ENCODE measurements around the gene HIF3A.

Gene HIF3A

DNA sequence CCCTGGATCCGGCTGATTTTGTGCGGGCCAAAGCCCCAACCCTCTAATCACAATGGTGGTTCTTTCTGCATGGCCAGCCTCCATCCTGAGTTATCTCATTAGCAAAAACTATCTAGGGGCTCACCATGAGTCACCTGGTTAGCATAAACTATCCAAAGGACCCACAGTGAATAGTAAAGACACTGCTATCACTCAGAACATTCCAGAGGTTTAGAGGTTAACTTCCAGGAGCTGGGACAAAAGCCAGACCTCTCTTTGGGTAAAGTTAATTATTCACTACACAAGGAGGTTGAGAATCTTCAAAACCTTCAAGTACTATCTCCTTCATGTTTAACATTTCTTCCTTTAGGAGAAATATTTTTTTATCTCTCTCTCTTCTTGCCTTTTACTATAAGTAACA is 31.2 kb downstream of the HIF3A start:
- no peak for DNase-seq (ENCODE audit: low read depth)

DNA sequence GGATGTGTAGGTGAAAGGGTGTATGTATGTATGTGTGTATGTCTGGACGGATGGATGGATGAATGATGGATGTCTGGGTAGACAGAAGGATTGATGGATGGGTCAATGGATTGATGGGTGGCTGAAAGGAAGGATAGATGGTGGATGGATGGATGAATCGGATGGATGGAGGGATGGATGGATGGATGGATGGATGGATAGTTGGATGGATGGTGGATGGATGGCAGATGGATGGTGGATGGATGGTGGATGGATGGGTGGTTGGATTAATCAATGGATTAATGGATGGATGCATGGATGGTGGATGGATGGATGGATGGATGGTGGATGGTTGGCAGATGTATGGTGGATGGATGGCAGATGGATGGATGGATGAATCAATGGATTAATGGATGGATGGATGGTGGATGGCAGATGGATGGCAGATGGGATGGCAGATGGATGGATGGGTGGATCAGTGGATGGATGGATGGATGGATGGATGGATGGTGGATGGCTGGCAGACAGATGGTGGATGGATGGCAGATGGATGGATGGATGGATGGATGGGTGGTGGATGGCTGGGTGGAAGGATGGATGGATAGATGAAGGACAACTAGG is 33.6 kb downstream of the HIF3A start:
- DNase-seq (ENCODE audit: low read depth): no peak

DNA sequence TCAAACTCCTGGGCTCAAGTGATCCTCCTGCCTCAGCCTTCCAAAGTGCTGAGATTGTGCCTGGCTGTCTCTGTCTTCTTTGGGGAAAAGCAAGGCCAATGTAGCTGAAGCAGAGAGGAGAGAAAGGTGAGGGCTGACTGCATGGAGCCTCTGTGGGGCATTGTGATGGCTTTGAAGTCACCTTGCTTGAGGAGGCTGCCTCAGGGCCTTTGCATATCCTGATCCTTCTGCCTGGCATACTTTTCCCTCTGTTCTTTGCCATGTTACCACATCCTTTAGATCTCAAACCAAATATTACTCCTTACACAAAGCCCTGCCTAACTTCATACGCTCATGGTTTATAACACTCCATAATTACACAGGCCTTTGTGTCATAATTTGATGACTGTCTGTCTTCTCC is 40.6 kb downstream of the HIF3A start:
- DNase-seq (ENCODE audit: low read depth): no peak

DNA sequence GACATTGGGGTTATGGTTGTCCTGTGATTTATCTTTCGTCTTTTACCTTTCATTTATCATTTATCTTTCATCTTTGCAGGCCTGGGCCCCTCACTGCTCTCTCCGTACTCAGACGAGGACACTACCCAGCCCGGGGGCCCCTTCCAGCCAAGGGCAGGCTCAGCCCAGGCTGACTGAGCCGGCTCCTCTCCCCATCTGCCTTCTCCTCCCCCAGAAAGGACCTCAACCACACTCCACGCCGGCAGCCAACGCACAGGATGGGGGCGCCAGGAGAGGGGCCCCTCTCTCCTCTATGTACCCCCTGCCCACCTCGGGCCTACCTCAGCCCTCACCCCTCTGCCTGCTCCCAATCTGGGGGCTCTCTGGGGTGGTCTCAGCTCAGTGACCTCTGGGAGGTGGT is 42.6 kb downstream of the HIF3A start:
- DNase-seq (ENCODE audit: low read depth): no peak

DNA sequence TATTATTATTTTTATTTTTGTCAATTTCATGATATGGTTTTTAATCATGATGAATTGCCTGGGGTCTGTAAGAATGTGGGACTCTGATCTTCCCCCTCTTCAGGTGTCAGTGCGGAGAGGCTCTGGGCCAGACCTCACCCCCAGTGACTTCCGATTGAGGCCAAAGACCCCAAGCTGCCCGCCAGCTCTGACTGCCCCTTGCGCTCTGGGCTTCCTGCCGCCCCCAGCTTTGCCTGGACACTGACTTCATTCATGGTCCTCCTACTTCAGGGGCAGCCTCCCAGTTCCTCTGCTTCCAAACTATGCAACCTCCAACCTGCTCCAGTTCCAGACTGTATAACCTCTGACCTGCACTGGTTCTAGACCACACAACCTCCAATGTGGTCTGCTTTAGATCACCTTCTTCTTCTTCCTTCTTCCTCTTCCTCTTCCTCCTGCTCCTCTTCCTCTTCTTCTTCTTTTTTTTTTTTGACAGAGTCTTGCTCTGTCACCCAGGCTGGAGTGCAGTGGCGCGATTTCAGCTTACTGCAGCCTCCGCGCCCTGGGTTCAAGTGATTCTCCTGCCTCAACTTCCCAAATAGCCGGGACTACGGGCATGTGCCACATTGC is 43.3 kb downstream of the HIF3A start:
- DNase-seq (ENCODE audit: low read depth): no peak

DNA sequence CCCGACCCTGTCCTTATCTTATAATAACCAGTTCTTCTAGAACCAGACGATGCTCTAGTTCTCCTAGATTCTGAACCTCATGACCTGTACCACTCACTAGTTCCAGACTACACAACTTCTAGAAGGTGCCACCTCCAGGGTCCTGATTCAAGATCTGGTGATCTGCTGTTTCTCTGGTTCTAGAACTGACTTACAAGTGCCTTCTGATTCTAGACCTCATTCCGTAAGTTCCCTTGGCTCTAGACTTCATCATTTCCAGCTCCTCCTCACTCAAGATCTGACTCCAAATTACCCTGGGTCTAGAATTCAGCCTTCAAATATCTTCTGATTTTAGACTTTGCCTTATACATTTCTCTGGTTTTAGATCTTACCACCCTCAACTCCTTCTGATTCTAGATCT is 45.1 kb downstream of the HIF3A start:
- DNase-seq (ENCODE audit: low read depth): no peak

DNA sequence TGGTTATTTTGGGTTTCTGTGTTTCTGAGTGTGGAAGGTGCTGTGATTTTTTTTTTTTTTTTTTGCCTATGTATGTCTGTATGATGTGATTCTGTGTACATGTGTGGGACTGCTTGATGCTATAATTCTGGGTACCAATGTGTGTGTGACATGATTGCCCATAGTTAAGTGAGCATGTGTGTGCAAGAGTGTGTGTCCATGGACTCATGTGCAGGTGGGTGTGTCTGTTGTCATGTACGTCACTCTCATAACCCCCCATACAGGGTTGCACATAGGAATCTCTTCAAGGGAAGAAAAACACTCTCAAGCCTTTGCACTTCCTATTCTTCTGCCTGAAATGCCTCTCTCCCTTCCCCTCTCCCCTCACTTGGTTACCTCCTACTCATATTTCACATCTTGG is 47.5 kb downstream of the HIF3A start:
- no peak for DNase-seq (ENCODE audit: low read depth)

DNA sequence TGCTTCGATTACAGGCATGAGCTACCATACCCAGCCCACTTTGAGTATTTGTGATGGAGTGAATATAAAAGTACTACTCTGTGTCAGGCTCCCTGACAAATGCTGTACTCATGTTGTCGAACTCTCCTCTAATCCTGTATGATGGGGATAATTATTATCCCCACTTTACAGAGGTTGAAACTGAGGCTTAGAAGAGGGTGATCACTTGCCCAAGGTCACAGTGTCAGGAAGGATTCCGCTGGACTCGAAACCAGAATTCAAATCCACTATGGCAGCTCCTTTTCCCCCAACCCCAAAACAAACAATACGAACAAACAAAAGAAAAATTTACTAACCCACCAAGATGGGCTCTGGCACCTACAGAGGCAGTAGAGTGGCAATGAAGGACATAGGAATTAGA is 48.3 kb downstream of the HIF3A start:
- DNase-seq (ENCODE audit: low read depth): no peak

DNA sequence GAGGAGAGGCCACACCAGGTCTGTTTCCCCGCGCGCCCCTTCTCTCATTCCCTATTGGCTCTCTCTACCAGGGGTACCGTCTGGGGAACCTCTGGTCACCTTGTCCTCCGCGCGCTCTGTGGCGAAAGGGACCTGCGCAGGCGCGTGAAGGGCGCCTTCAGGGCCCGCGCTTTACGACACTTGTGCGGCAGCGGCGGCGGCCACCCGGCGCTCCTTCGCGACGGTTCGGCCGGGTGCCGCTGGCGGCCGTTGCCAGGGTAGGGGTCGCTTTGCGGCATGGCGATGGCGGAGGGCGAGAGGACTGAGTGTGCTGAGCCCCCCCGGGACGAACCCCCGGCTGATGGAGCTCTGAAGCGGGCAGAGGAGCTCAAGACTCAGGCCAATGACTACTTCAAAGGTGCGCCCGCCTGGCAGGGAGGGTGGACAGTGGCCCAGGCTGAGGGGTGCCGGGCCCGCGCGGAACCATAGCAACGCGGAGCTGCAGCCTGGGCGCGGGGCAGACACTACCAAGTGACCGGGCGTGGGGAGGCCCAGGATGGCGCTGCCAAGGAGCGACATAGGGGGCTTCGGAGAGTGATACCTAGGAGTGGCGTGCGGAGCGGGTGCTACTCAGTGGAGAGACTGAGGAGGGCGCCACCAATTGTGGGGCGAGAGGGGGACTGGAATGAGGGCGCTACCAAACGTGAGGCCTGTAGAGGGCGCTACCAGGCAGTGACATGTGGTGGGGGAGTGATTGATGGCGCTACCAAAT is 50.2 kb downstream of the HIF3A start, which contains the start of gene PPP5C:
Gene PPP5C, plus strand, starts transcription at position 267 of the 751 bp plus-strand sequence. Its CDS starts 10 bp downstream, at position 277.
- DNase-seq (ENCODE audit: low read depth): peak; percentile 98

DNA sequence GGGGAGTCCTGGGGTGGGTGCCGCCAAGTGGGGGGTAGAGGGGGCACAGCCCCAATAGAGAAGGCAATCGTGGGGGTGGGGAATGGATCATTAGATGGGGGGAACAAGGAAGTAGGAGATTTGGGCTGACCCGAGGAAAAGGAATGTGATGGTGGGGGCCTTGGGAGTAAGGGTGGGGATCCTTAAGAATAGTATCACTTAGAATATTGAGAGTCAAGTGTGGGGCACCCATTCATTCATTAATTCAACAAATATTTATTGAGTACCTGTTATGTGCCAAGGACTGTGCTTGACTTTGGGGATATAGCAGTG is 50.7 kb downstream of the HIF3A start:
- no peak for DNase-seq (ENCODE audit: low read depth)

DNA sequence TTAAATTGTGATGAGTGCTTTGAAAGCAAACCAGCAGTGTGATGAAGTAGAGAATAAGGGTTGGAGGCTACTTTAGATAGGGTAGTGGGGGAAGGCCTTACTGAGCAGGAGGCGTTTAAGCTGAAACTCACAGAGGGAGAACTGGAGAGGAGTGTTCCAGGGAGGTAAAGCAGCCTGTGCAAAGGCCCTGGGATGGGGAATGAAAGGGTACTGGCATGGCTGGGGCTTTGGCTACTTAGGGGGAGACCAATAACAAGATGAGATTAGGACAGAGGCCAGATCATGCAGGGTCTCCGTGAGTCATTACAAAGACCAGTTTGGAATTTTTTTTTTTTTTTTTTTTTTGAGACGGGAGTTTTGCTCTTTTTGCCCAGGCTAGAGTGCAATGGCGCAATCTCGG is 51.1 kb downstream of the HIF3A start:
- DNase-seq (ENCODE audit: low read depth): no peak

DNA sequence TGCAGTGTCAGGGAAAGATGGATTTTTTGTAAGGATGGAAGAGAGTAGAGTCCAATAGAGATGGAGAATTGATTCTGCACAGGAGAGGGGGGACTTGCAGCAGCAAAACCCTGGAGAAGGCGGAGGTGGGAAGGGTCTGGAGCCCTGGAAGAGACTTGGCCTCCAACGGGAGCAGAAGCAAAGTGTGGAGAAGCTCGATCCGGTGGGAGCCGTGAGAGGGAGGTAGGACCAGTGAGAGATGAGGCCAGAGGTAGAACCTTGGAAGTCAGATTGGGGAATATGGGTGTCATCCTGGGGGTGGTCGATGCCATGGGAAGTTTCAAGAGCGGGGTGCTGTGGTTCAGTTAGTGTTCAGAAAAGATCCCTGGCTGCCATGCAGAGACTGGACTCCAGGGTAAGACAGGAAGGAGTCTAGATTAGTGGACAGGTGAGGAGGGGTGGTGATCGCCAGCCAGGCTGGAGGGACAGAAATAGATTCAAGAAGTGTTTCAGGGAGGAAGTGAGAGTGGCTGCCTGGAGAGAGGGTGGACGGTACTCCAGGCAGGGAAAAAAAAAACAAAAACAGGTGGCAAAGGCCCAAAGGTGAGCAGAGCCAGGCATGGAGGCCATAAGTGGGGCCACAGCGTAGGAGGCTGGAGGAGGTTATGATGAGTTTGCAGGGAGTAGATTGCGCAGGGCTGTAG is 52.6 kb downstream of the HIF3A start:
- DNase-seq (ENCODE audit: low read depth): no peak

DNA sequence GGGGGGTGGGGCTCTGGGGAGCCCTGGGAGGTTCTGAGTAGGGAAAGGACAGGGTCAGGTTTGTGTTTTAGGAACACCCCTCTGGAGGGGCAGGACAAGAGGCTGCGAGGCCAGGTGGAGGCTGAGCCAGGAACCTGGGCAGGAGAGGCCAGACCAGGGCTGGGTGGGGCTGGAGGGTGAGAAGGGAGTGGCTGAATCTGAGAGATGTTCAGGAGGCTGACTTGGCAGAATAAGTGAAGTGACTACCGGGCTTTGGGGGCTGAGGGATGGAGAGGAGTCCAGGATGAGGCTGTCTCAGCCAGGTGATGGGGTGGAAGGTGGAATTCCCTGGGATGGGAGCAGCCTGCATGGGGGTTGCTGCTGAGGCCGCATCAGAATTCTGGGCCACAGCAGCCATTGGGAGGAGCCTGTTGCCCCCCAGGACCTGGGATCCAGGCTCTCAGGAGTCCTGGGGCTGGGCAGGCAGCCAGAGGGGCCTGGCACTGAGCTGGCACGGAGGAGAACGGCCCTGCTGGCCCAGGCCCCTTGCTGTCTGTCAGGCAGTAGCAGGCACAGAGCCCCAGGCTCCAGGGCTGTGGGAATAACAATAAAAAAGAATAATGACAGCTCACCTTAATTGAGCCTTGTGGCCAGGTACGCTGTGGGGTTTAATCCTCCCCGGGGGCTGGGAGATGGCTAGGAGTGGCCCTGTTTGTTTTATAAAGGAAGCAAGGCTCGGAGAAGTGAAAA is 53.4 kb downstream of the HIF3A start:
- no peak for DNase-seq (ENCODE audit: low read depth)

DNA sequence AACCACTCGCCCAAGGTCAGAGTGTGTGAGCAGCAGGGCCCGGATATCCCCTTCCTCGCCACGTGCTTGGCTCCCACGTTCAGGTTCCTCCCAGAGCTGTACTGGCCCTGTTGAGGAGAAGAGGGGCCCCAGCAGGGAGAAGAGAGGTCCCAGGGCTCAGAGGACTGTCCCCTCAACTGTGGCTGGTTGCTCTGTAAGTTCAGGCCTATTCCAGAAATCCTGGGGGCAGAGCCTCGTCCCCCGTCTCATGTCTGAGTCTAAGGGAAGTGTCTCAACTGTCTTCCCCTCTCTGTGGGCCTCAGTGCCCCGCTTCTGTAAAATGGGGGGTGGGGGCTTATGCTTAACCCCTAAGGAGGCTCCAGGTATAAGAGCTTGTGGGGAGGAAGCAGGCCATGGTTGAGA is 53.9 kb downstream of the HIF3A start:
- no peak for DNase-seq (ENCODE audit: low read depth)

DNA sequence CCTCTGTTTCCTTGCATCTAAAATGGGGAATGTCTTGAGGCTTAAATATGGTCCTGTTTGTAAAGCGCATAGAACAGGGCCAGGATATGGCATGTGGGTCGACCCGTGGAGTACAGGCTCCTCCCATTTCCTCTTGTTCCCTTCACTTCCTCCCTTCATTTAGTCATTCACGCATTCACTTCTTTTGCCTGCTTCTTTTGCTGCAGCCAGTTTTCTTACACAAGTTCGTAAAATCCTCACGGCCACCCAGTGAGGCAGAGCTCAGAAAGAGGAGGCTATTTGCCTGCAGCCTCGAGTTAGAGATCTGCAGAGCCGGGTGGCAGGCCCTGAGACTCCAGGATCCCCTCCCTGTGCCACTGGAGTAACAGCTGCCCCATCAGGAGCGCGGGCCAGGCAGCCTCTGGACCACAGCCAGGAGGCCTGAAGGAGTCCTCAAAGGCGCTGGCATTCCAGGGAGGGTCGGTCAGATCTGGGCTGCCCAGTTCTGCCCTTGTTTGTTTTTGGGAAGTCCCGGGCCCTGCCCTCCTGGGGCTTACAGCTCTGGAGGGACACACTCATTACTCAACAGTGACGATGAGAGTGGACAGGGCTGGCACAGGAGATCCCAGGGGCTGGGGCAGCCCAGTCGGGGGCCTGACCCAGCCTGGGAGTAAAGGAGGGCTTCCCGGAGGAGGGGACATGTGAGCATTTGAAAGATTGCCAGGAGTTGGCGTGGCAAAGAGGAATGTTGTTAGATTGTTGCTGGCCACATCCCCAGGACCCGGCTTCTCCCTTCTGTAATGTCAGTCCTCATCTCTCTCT is 54.6 kb downstream of the HIF3A start:
- peak; percentile 91 for DNase-seq (ENCODE audit: low read depth)

DNA sequence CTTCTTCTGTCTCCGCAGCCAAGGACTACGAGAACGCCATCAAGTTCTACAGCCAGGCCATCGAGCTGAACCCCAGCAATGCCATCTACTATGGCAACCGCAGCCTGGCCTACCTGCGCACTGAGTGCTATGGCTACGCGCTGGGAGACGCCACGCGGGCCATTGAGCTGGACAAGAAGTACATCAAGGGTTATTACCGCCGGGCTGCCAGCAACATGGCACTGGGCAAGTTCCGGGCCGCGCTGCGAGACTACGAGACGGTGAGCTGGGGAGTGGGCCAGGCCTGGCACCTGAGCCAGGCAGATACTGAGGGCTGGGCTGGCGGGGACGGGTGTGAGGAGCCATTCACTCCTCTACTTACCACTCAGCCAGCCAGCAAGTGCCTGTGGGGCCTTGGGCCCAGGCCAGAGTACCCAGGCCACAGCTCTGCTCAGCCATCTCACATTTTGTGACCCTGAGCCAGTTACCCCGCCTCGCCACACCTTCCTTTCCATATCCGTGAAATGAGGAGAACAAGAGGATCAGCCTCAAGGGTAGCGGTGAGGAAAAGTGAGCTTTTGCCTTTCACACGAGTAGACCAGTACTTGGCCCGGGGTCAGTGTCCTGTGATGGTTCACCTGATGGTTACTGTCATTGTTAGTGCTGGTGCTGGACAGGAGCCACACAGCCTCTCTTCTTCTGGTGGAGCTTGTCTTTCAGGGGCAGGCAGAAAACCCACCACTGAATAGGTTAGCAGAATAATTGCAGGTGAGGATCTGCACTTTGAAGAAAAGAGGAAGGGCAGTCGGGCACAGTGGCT is 57.1 kb downstream of the HIF3A start:
- DNase-seq (ENCODE audit: low read depth): no peak

DNA sequence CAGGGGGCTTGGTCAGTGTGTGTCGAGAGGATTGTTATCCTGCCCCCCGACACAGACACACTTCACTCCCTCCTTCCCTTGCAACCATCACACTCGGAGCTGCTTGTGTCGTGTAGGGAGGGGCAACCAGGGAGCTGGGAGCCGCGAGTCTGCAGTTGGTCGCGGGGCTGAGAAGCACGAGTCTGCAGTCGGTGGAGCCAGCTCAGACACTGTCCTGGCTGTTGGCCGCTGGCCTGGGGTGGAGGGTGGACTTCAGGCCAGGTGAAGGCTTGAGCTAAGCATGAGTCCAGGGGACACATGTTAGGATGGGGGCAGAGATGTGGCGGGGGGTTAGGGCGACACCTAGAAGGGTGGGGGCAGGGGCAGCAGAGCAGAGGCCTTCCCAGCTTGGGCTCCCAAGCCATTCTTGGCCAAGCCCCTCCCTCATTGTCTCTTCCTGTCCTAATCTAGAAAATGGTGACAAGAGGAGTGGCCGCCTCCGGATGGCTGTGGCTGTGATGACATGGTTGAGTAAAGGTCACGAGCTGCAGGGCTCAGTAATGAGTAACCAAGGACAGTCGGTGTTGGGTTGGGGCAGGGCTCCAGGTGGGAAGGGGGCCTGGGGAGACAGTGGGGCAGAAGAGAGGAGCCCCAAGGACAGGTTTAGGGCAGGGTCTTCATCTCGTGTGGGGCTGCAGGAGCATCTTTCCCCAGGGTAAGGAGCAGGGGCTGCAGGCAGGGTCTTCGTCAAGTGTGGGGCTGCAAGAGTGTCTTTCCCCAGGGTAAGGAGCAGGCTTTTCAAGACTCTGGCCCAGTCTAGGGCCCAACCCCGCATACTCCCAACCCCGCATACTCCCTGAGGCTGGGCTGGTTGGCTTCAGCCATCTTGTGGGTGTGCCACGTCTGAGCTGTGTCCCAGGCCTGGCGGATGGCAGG is 58.6 kb downstream of the HIF3A start:
- DNase-seq (ENCODE audit: low read depth): no peak

DNA sequence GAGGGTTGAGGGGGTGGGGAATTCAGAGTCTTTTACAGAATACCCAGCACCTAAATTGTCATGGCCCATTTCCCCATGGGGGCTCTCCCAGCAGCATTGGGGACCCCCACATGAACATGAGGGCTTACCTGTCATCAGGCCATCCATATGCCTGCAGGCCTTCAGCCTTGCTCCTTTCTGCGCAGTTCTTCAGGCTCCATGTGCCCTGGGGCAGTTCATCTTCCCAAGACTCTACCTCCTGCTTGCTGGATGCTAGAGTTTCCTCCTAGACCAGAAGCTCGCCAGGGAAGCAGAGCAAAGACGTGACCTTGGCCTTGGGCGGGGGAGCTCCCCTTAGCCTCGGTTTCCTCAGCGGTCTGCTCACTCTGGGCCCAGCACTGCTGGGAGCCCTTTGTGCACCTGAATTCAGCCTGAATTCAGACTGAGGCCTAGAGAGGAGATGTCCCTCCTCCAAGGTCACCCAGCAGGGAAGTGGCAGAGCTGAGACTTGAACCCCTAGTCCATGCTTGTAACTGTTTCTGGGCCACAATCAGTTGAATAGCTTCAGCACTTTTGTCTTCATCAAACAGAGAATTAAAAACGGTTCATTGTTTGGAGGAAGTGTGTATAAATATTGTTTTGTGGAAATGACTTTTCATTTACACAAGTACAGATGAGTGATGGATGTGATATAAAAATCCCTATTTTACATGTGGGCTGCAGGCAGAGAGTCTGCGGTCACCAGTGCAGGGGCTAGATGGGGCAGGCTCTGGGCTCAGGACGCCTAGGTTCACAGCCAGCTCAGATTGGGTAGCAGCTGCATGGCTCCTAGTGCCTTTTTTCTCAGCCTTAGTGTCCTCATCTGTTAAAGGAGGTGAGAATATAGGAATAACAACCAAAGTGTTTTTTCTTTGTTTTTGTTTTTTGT is 59.6 kb downstream of the HIF3A start:
- no peak for DNase-seq (ENCODE audit: low read depth)

All from fibroblast of gingiva (primary cell).